GM12892 (cell line): ENCODE measurements around the gene IRS1.

ENCODE experiments used
- DNase-seq: peaks from one replicate; pipeline ENCODE4 v3.0.0; 2011; ENCODE audit not compliant: insufficient read length
- FAIRE-seq: peaks from 2 replicates; lab custom pipeline; 2011; peaks lifted over from hg19 to GRCh38; lab: Jason Lieb, UNC
- POLR2A ChIP-seq: IDR thresholded peaks from 2 replicates; pipeline ENCODE4 v1.6.1; 2011; ENCODE audit warnings: low read depth, low read length, control low read depth
- POLR2AphosphoS5 ChIP-seq: IDR thresholded peaks from 2 replicates; pipeline ENCODE4 v1.6.1; 2011; ENCODE audit warnings: low read depth, low read length, control low read depth
- TAF1 ChIP-seq: IDR thresholded peaks from 2 replicates; pipeline ENCODE4 v1.6.1; 2011; ENCODE audit warnings: low read depth, mild to moderate bottlenecking, control low read depth, low read length, borderline replicate concordance

Gene IRS1

DNA sequence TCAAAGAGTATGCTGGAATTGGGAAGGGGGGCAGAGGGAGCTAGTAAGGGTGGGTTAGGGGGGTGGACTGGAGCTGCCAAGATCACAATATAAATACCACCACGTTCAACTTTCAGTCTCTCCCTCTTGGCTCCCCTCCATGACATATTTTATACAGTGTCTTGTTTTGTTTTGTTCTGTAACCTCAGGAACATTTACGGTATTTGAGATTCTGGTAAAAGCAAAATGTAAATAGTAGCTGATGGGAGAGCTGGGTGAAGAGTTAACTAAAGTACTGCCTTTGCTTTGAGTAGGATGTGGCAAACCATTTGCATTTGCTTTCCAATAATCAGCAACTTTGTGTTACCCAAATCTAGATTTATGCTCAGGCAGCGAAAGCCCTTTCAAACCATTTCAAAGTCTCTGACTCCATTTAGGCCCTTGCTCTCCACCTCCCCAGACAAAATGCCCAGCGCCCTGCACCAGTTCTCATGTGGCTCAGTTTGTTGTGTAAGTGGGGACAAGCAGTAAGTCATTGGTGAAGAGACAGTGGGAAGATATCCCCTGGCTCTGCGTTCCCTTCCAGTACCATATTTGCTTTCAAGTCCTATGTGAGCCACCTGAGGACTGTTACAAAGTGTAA is 17.4 kb downstream of the IRS1 start:
- FAIRE-seq: no peak
- TF ChIP-seq TAF1 (no peak), POLR2A (no peak), POLR2AphosphoS5 (no peak)

DNA sequence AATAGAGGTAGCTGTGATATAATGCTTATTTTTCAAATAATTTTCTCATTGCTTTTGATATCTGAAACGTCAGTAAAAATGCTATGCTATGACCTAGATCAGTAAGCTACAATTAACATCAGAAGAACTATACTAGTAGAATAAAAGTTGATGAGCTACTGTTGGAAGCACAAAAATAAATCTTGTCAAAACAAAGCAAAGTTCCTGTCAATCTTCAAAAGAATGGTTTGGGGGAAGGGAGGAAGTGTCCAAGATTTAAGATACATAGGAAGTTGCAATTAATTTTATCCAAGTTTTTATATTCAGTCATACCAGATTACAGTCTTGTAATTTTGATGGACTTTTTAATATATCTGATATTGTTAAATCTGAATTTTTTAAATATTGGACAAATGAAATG is 19.2 kb downstream of the IRS1 start:
- FAIRE-seq (no peak), DNase-seq (no peak)
- no peak for TF ChIP-seq POLR2AphosphoS5
- TF ChIP-seq TAF1: no peak
- no peak for TF ChIP-seq POLR2A

More for the DNA sequence above, 17.4 kb downstream of the IRS1 start:
- DNase-seq: no peak

DNA sequence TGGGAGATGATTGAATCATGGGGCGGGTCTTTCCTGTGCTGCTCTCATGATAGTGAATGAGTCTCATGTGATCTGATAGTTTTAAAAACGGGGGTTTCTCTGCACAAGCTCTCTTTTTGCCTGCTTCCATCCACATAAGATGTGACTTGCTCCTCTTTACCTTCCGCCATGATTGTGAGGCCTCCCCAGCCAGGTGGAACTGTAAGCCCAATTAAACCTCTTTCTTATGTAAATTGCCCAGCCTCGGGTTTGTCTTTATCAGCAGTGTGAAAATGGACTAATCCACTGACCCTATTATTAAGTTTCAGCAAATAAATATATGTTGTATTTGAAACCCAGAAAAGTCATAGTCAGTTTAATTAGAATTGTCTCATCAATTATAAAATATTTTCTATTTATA is 22.0 kb downstream of the IRS1 start:
- TF ChIP-seq POLR2AphosphoS5: no peak
- TF ChIP-seq POLR2A: no peak
- TF ChIP-seq TAF1: no peak
- FAIRE-seq (no peak), DNase-seq (no peak)

DNA sequence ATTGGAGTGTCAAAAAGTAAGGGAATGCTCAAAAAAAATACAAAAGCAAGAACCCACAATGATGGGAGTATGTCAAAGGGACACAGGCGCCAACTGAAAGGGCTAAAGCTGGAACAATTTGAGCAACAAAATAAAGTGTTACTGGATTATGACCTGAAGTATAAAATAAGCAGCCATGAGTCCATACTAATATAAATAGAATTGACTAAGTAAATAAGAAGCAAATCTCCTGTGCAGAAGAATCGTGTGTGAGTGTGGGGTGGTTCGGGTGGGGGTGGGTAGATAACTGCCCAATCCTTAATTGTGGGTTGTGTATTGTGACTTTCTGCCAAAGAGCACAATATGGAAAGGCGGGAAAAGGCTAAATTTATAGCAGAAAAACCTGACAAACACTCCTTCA is 23.5 kb downstream of the IRS1 start:
- DNase-seq (no peak), FAIRE-seq (no peak)
- TF ChIP-seq POLR2AphosphoS5 (no peak), TAF1 (no peak), POLR2A (no peak)

DNA sequence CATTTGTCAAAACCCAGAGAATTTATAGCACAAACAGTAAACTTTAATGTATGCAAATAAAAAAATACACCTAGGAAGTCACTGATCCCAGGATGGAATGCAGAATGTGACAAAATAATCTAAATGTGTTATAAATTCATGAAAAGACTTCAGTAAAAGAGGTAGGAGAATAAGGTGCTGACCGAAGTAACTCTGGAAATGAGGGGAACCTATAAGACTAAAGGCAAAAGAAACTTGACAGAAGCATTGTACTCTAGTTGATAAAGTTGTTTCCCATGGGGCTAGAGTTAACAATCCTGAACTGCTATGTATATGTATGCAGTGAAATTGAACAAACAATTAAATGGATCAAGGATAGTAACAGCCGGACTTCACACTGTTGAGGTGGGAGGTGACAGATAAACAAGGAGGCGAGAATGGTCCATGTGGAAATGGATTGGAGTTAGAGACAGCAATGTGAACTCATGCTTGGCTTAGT is 24.5 kb downstream of the IRS1 start:
- FAIRE-seq: no peak
- TF ChIP-seq POLR2AphosphoS5 (no peak), TAF1 (no peak), POLR2A (no peak)
- no peak for DNase-seq

DNA sequence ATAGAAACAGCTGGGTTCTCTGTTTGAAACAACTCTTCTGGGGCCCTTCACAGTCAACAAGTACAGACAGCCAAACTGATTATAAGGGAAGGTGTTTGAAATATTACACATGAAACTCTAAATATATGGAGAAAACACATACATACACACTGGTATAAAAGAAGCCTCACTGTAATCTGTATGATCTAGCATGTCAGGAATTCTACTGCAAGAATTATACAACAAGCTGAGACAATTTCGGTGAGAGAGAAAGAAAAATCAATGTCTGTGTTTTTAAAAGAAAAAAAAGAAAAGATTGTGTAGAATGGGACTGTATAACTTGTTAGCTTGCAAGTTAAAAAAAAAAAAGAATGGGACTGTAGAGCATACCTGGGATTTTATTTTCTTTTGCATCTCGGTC is 26.3 kb downstream of the IRS1 start:
- no peak for TF ChIP-seq TAF1
- no peak for TF ChIP-seq POLR2AphosphoS5
- TF ChIP-seq POLR2A: no peak
- FAIRE-seq: peak; percentile 17

DNA sequence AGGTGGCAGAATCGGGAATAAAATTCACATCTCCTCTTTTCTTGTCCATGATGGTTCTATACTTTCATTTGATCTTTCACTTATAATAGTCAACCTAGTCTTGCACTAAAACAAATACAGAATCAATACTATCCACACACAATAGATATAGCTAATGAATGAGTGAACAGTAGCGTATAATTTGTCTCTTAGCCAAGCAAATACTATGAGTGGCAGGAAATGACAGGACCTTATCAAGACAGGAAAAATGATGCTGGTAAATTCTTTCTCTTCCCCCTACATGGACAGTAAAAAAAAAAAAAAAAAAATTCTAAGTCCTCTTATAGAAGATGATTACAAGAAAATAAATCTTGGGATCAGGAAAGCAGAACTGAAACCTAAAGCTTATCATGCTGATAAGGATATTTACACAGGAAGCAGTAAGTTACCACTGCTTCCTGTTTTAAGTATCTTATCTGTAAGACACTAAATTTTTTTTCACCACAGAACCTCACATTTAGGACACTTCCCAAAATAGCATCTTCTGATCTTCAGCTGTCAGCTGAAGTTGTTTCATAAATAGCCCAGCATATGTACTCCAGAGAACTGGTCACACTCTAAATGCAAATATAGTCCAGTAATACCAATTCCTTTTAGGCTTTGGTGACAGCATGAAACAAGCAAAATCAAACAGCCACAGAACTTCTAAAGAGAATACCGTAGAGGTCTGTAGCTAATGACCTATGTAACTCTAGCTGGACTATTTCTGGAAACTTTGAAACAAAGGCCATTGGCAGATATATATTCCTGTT is 27.0 kb downstream of the IRS1 start:
- no peak for TF ChIP-seq POLR2A
- DNase-seq (no peak), FAIRE-seq (peak; percentile 93)

More for the DNA sequence above, 26.3 kb downstream of the IRS1 start:
- no peak for DNase-seq

DNA sequence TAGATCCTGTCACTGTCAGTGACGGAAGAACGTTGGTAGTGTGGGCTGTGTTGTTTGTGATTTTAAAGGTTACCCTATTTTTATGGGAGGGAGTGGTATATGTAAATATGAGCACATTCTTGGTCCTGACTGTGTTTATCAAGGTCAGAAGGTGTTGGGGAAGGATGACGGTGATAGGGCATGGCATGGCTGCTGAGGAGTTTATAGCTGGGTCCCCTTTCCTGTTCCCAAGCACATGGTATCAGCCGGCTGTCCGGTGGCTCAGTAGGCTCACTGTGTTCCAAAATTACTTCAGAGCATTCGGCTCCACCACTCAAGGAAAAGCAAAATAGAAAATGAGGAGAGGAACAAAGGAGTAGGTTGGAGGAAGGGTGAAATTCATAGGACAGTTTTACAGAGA is 28.6 kb downstream of the IRS1 start:
- TF ChIP-seq POLR2AphosphoS5: no peak
- no peak for TF ChIP-seq POLR2A
- TF ChIP-seq TAF1: no peak
- no peak for DNase-seq
- no peak for FAIRE-seq

DNA sequence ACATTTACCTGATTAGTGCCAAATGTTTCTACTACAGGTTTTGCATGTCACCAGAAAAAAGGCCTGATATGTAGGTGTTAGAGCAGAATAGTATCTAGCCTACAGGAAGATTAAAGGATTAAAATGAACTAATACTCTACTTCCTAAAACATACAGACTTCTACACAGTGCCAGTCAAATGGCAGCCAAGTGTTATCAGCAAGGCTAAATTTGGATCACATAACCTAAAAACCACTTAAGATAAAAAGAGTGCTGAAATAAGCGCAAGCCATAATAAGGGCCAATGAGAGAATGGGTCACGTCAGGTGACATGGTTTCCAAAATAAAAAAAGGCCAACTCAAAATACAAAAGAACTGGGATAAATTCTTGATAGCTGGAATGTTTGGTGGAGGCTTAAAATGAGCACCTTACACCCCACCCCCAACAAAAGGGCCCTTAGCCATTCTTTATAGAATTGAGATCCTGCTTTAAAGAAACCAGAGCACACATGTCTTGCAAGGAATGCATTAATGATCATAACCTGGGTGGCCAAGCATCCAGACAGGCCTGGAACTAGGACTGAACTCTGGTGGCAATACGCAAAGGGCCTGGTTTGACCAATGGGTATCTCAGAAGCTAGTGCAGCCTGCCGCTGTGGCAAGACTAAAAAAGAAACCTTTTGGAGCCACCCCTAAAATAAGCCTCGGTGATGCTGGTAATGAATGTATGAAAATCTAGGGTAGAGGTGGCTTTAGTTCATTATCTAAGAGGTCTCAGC is 32.4 kb downstream of the IRS1 start:
- TF ChIP-seq TAF1 (no peak), POLR2AphosphoS5 (no peak), POLR2A (no peak)
- FAIRE-seq: no peak
- DNase-seq: no peak

DNA sequence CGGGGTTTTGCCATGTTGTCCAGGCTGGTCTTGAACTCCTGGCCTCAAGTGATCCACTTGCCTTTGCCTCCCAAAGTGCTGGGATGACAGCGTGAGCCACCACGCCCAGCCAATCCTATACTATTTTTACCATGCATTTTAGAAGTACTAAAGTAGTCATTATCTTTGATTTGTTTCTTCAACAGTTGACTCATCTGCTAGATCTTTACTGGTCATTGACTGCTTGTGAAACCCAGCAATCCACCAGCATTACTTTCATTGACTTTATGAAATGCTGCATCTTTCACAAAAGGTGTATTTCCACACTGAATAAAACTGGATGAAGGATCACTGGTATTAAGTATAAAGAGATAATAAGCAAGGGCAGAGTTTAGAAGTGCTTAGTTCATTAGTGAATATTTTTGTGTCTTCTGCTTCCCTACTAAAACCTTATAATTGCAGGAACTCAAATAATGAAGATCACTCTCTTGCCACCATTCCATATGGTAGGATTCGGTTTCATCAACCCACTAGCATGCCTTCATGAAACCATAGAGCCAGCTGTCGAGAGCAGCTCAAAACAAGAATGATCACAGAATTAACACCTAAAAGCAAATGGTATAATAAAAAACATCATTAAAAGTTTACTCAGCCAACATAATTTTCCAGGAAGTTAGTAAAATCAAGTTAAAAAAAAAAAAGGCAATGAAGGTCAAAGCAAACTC is 33.1 kb downstream of the IRS1 start:
- TF ChIP-seq POLR2A (no peak), POLR2AphosphoS5 (no peak), TAF1 (no peak)
- DNase-seq (no peak), FAIRE-seq (no peak)

DNA sequence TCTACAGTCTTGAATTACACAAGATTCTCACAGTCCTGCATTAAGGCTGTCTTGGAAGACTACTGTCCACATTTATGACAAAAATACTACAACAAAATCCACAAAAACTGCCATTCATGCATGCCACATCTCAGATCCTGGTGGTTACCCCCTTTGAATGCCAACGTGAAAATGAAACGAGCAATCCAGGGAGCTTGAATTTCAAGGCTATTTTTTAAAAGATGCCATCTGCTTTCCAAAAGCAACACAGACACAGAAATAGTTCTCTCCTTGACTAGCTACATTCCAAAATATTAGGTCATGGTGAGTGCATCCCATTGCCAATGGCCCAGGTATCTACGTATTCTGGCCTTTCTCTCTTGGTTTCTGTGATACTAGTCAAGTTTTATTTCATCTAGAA is 36.3 kb downstream of the IRS1 start:
- no peak for FAIRE-seq
- TF ChIP-seq POLR2AphosphoS5 (no peak), TAF1 (no peak), POLR2A (no peak)

More for the DNA sequence above, 36.3 kb downstream of the IRS1 start:
- DNase-seq: no peak
